PFSK-1 (cell line): Measurements from ENCODE around the gene PRR22.

ENCODE experiments used
- POLR2AphosphoS5 ChIP-seq: IDR thresholded peaks from 2 replicates; pipeline ENCODE4 v1.6.1; 2012; ENCODE audit warnings: low read depth, mild to moderate bottlenecking, control low read depth, low read length, moderate library complexity
- SIN3A ChIP-seq: IDR thresholded peaks from 2 replicates; pipeline ENCODE4 v1.6.1; 2012; ENCODE audit warnings: mild to moderate bottlenecking, low read length, moderate library complexity, borderline replicate concordance; ENCODE audit not compliant: insufficient read depth
- TAF1 ChIP-seq: IDR thresholded peaks from 2 replicates; pipeline ENCODE4 v1.6.1; 2012; ENCODE audit warnings: low read length, control low read depth, borderline replicate concordance; ENCODE audit not compliant: insufficient read depth
- TF ChIP-seq, protein P1 (sequence below), 2 experiments: IDR thresholded peaks; 2 replicates each; pipeline versions ENCODE4 v1.6.1 to v1.8.0; 2011 to 2012; ENCODE audit warnings: low read depth in 2 of 2, low read length in 2 of 2, control low read depth in 1 of 2, inconsistent platforms in 1 of 2, mild to moderate bottlenecking in 1 of 2, moderate library complexity in 1 of 2; ENCODE audit not compliant: insufficient read depth in 1 of 2

DNA sequence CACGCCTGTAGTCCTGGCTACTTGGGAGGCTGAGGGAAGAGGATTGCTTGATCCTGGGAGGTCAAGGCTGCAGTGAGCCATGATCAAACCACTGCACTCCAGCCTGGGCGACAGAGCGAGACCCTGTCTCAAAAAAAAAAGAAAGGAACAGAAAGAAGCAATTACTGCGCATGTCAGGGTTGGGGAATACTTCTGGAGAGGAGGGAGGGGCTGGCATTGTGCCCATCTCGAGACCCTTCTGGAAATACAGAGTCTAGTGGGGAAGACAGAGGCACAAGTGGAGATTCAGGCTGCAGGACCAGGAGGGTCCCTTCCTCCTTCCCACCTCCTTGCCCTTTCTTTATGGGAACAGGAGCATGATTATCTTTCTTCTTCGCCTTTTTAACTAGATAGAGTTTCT lies 30.8 kb downstream of the PRR22 start:
- TF ChIP-seq TAF1 (no peak), POLR2AphosphoS5 (no peak), SIN3A (no peak)
- TF ChIP-seq, protein P1, sequence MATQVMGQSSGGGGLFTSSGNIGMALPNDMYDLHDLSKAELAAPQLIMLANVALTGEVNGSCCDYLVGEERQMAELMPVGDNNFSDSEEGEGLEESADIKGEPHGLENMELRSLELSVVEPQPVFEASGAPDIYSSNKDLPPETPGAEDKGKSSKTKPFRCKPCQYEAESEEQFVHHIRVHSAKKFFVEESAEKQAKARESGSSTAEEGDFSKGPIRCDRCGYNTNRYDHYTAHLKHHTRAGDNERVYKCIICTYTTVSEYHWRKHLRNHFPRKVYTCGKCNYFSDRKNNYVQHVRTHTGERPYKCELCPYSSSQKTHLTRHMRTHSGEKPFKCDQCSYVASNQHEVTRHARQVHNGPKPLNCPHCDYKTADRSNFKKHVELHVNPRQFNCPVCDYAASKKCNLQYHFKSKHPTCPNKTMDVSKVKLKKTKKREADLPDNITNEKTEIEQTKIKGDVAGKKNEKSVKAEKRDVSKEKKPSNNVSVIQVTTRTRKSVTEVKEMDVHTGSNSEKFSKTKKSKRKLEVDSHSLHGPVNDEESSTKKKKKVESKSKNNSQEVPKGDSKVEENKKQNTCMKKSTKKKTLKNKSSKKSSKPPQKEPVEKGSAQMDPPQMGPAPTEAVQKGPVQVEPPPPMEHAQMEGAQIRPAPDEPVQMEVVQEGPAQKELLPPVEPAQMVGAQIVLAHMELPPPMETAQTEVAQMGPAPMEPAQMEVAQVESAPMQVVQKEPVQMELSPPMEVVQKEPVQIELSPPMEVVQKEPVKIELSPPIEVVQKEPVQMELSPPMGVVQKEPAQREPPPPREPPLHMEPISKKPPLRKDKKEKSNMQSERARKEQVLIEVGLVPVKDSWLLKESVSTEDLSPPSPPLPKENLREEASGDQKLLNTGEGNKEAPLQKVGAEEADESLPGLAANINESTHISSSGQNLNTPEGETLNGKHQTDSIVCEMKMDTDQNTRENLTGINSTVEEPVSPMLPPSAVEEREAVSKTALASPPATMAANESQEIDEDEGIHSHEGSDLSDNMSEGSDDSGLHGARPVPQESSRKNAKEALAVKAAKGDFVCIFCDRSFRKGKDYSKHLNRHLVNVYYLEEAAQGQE (IDR thresholded peaks at IDR 0.05; ENCODE audit: insufficient read depth in 1 of 2, low read depth in 2 of 2, low read length in 2 of 2): no peak
